Measurements from ENCODE around the gene RMDN2. TPM values are rescaled to one million over a fixed set of nuclear protein-coding genes. Genes with fewer than 3 reads are reported as not detected.

Gene RMDN2
- polyA plus RNA-seq, 1 donor (not counting 4 experiments of a cell fraction or from before 2014, with no cell fraction given), result 9.3 TPM

DNA sequence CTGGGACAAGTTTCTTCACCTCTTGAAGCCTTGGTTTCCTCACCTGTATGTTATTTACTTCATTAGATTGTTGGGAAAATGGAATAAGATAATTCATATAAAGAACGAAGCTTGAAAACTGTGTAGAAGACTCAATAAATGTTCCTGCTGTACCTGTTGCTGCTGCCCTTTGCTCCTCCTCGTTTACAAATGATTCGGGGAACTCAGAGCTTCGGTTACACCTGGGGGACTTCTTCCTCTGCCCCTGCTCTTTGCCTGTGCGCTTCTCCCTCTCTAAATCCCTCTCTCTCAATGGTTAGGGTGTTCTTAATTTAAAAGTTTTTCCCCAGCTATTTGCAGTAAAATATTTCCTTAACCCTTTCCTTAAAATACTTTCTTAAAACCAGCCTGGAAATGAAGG, 3.3 kb upstream of the RMDN2 start:
- H3K79me2 ChIP-seq (ENCODE audit: control insufficient read depth, insufficient read depth, low read length), result no peaks in the 10 kb centered on the region
- H3K9me3 ChIP-seq (ENCODE audit: control insufficient read depth, low read depth, low read length), result no peaks in the 10 kb centered on the region
- no peaks in the 10 kb centered on the region for H3K36me3 ChIP-seq (ENCODE audit: control insufficient read depth in 2 of 2, extremely low read depth in 1 of 2, insufficient read depth in 2 of 2, low read length in 2 of 2)
- H3K9me1 ChIP-seq (ENCODE audit: control insufficient read depth, extremely low read depth, insufficient read depth, low read length), result no peaks in the 10 kb centered on the region
- no peak overlapping the region for H3K4me3 ChIP-seq (ENCODE audit: control insufficient read depth in 2 of 3, extremely low read depth in 1 of 3, insufficient read depth in 2 of 3, low read depth in 1 of 3, low read length in 3 of 3)
- no peaks in the 10 kb centered on the region for H3K27me3 ChIP-seq (ENCODE audit: control insufficient read depth, extremely low read depth, insufficient read depth, low read length)
- no peak for FAIRE-seq
- dilution Hi-C loops (cut with MboI; ENCODE audit: extremely low pct_ligation_motif_present, low sequenced_read_pairs), result no loop called here
- no peak overlapping the region for H2AFZ ChIP-seq (ENCODE audit: control insufficient read depth, low read length)
- no peaks in the 10 kb centered on the region for H4K20me1 ChIP-seq (ENCODE audit: control insufficient read depth, extremely low read depth, insufficient read depth, low read length)
- DNase-seq (ENCODE audit: low read depth, low spot score), result no peak
- H3K9ac ChIP-seq (ENCODE audit: control insufficient read depth, extremely low read depth, insufficient read depth, low read length), result no peak overlapping the region
- H3K4me1 ChIP-seq (ENCODE audit: control insufficient read depth, extremely low read depth, insufficient read depth, low read length), result peaks cover 15% of the 10 kb centered on the region
- TF ChIP-seq, protein P1, sequence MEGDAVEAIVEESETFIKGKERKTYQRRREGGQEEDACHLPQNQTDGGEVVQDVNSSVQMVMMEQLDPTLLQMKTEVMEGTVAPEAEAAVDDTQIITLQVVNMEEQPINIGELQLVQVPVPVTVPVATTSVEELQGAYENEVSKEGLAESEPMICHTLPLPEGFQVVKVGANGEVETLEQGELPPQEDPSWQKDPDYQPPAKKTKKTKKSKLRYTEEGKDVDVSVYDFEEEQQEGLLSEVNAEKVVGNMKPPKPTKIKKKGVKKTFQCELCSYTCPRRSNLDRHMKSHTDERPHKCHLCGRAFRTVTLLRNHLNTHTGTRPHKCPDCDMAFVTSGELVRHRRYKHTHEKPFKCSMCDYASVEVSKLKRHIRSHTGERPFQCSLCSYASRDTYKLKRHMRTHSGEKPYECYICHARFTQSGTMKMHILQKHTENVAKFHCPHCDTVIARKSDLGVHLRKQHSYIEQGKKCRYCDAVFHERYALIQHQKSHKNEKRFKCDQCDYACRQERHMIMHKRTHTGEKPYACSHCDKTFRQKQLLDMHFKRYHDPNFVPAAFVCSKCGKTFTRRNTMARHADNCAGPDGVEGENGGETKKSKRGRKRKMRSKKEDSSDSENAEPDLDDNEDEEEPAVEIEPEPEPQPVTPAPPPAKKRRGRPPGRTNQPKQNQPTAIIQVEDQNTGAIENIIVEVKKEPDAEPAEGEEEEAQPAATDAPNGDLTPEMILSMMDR (optimal IDR thresholded peaks at IDR 0.05 in 1 of 3, IDR thresholded peaks at IDR 0.05 in 1 of 3, conservative IDR thresholded peaks at IDR 0.05 in 1 of 3; ENCODE audit: extremely low read depth in 1 of 3, insufficient read depth in 2 of 3, low read length in 3 of 3), result no peak
- TF ChIP-seq EZH2 (IDR thresholded peaks at IDR 0.05; ENCODE audit: low read length), result no peak
- H3K27ac ChIP-seq (ENCODE audit: control insufficient read depth, insufficient read depth, low read length), result no peak overlapping the region
- H3K4me2 ChIP-seq (ENCODE audit: control insufficient read depth, extremely low read depth, insufficient read depth, low read depth, low read length), result no peak overlapping the region

DNA sequence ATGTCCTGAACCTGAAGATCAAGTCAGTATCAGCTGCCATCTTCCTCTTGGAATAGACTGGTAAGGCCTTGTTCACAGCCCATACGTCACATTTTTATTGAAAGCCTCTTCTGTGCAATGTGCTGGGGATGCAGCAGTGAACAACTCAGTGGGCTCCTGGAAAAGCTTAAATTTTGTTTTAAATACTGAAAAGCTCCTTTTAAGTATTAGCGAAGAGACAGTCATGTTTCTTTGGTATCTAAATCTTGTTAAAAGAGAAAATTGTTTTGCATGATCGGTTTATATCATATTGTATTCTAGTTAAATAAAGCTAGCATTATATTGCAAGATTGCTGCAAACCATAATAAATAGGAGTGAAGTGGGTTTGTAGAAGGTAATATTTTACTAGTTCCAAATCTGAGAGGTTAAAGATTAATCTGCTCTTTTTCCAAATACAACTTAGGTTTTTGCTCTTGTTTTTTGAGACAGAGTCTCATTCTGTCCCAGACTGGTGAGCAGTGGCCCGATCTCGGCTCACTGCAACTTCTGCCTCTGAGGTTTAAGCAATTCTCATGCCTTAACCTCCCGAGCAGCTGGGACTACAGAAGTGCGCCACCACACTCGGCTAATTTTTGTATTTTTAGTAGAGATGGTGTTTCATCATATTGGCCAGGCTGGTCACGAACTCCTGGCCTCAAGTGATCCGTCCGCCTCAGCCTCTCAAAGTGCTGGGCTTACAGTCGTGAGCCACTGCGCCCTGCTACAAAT, 1.6 kb upstream of the RMDN2 start:
- Histone ChIP-seq H3K9me1 (ENCODE audit: control insufficient read depth, extremely low read depth, insufficient read depth, low read length) (no peaks in the 10 kb centered on the region), H4K20me1 (ENCODE audit: control insufficient read depth, extremely low read depth, insufficient read depth, low read length) (no peaks in the 10 kb centered on the region), H3K79me2 (ENCODE audit: control insufficient read depth, insufficient read depth, low read length) (no peaks in the 10 kb centered on the region), H3K27ac (ENCODE audit: control insufficient read depth, insufficient read depth, low read length) (no peak overlapping the region), H3K4me3 (ENCODE audit: control insufficient read depth in 2 of 3, extremely low read depth in 1 of 3, insufficient read depth in 2 of 3, low read depth in 1 of 3, low read length in 3 of 3) (no peak overlapping the region), H2AFZ (ENCODE audit: control insufficient read depth, low read length) (no peak overlapping the region), H3K9ac (ENCODE audit: control insufficient read depth, extremely low read depth, insufficient read depth, low read length) (no peak overlapping the region), H3K36me3 (ENCODE audit: control insufficient read depth in 2 of 2, extremely low read depth in 1 of 2, insufficient read depth in 2 of 2, low read length in 2 of 2) (no peaks in the 10 kb centered on the region), H3K27me3 (ENCODE audit: control insufficient read depth, extremely low read depth, insufficient read depth, low read length) (no peaks in the 10 kb centered on the region), H3K4me1 (ENCODE audit: control insufficient read depth, extremely low read depth, insufficient read depth, low read length) (peaks cover 2% of the 10 kb centered on the region), H3K9me3 (ENCODE audit: control insufficient read depth, low read depth, low read length) (no peaks in the 10 kb centered on the region), H3K4me2 (ENCODE audit: control insufficient read depth, extremely low read depth, insufficient read depth, low read depth, low read length) (no peak overlapping the region)
- FAIRE-seq (no peak), DNase-seq (ENCODE audit: low read depth, low spot score) (no peak)
- dilution Hi-C loops (cut with MboI; ENCODE audit: extremely low pct_ligation_motif_present, low sequenced_read_pairs), result no loop called here
- TF ChIP-seq EZH2 (IDR thresholded peaks at IDR 0.05; ENCODE audit: low read length), result no peak
- TF ChIP-seq, protein P1 (optimal IDR thresholded peaks at IDR 0.05 in 1 of 3, IDR thresholded peaks at IDR 0.05 in 1 of 3, conservative IDR thresholded peaks at IDR 0.05 in 1 of 3; ENCODE audit: extremely low read depth in 1 of 3, insufficient read depth in 2 of 3, low read length in 3 of 3), result no peak

Measured in keratinocyte (primary cell).